HEK293 (cell line): Measurements from ENCODE around the gene LIG3.

Source experiments
- ZBTB21 ChIP-seq: fragments of 450-650 bp; formaldehyde crosslinking; IDR thresholded peaks from 2 replicates; pipeline ENCODE4 v1.5.1; 2017; ENCODE audit warnings: missing biosample characterization, missing genetic modification characterization
- ZNF112 ChIP-seq: fragments of 450-650 bp; formaldehyde crosslinking; IDR thresholded peaks from 2 replicates; pipeline ENCODE4 v1.5.0; 2017; ENCODE audit warnings: missing biosample characterization, missing genetic modification characterization
- ZNF18 ChIP-seq: fragments of 450-650 bp; formaldehyde crosslinking; IDR thresholded peaks from 2 replicates; pipeline ENCODE4 v1.5.1; 2016; ENCODE audit warnings: missing biosample characterization, missing genetic modification characterization

GRCh38 chr17:35050170-35050569 lies 69.9 kb downstream of the LIG3 start:
- TF ChIP-seq ZNF18: no peak
- no peak for TF ChIP-seq ZBTB21 (tag by site-specific recombination)
- no peak for TF ChIP-seq ZNF112 (tag by site-specific recombination)
